Adipocyte (in vitro differentiated cells): ENCODE measurements around the gene UBE2E1.
"Not testable (repeated sequence)": the region's sequence is repeated elsewhere in the genome, so short reads cannot be mapped to it uniquely, and the experiment has no call there.

Experiments
- DNase-seq: peaks from one replicate; pipeline ENCODE4 v3.0.0-alpha.2; 2015; ENCODE audit warnings: low read depth
- H3K27me3 ChIP-seq: replicated peaks from 2 replicates; pipeline ENCODE4 v1.7.0; 2013; ENCODE audit warnings: mild to moderate bottlenecking, low read length, moderate library complexity; ENCODE audit not compliant: control insufficient read depth, insufficient read depth
- H3K36me3 ChIP-seq: 2 replicates; pipeline ENCODE4 v1.7.0; 2013; ENCODE audit warnings: low read length, mild to moderate bottlenecking, moderate library complexity; ENCODE audit not compliant: control insufficient read depth, insufficient read depth, severe bottlenecking
- H3K4me1 ChIP-seq: 2 replicates; pipeline ENCODE4 v1.7.0; 2013; ENCODE audit warnings: mild to moderate bottlenecking, low read length, moderate library complexity; ENCODE audit not compliant: control insufficient read depth, insufficient read depth
- H3K4me3 ChIP-seq: 2 replicates; pipeline ENCODE4 v1.7.0; 2013; ENCODE audit warnings: mild to moderate bottlenecking, low read length, moderate library complexity
- H3K9ac ChIP-seq: 2 replicates; pipeline ENCODE4 v1.7.0; 2013; ENCODE audit warnings: mild to moderate bottlenecking, low read length, moderate library complexity
- H3K9me3 ChIP-seq: 2 replicates; pipeline ENCODE4 v1.7.0; 2013; ENCODE audit warnings: mild to moderate bottlenecking, low read length, moderate library complexity; ENCODE audit not compliant: control insufficient read depth

The UBE2E1 gene

DNA sequence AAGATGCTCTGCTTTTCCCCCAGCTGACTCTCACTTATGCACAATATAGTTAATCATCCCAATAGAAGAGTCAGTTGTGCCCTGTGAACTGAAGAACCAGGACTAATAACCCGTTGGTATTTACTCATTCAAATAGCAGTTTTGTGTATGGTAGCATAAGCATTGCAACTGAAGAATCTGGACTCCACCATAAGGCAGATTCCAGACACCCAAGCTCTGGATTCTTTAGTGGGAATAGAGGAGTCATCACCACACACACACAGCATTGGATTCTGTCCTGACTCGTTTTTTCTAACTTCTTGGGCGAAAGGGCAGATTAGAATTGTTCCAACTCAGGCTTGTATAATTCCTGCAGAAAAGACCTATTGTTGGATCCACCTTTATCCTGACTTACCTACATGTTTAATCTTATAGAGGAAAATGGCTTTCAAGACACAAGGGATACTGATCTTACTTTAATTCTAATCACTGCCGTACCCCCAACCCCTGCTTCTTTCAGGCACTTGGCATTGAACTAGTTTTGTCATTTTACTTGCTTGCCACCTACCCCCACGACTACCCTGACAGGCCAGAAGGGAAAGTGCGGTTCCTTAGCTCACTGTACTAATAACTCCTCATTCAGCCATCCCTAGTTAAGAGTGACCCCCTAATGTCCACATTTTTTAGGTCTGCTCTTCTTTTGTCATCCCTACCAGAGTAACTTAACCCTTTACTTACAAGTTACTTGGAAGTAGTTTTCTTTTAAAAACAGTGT, 68.8 kb downstream of the UBE2E1 start:
- Histone ChIP-seq H3K9ac (peak overlapping the region; percentile 9), H3K36me3 (no peaks in the 10 kb centered on the region), H3K4me1 (peaks cover 47% of the 10 kb centered on the region), H3K27me3 (no peaks in the 10 kb centered on the region), H3K9me3 (no peaks in the 10 kb centered on the region), H3K4me3 (peak overlapping the region; percentile 67)
- DNase-seq, result peak; percentile 55

DNA sequence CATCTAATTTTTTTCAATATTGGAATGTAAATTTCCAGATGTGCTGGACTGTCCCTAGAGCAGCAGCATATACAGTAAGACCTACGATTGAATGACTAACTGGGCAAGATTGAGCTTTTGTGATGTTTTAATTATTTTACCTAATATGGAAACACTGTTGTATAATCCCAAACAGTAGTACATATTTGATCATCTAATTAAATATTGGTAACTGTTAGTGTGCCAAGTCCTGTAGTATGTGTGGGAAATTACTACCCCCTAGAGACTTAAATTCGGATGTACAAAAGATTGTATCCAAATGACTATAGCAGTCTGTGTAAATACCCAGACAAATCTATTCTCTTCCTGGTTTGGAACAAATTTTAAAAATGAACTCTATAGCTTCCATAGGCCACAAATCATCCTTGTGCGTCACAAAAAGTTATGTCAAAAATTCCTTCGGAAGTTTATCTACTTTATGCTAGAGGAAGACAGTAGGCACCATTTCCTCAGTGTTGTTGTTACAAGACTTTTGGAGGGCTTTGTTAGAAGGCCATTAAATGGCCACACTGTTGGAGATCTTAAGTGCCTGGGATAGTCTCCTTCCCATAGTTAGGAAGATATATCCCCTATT, 69.5 kb downstream of the UBE2E1 start:
- Histone ChIP-seq H3K27me3 (no peaks in the 10 kb centered on the region), H3K36me3 (no peaks in the 10 kb centered on the region), H3K4me1 (peaks cover 43% of the 10 kb centered on the region), H3K9me3 (no peaks in the 10 kb centered on the region), H3K4me3 (no peak overlapping the region), H3K9ac (no peak overlapping the region)
- no peak for DNase-seq

DNA sequence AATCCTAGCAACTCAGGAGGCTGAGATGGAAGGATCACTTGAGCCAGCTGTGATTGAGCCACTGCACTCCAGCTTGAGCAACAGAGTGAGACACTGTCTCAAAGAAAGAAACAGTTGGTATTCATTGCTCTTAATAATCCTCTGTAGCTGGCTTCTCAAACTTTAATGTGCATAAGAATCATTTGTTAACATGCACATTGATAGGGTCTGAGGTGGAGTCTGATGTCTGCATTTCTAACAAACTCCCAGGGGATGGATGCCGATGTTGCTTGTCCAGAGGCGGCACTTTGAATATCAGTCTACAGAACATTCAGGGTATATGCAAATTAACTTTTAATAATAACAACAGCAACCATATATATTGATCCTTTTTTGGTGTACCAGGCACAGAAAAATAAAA, 71.2 kb downstream of the UBE2E1 start:
- H3K4me1 ChIP-seq, result peaks cover 43% of the 10 kb centered on the region
- H3K9me3 ChIP-seq, result no peaks in the 10 kb centered on the region
- DNase-seq, result no peak
- peak overlapping the region; percentile 57 for H3K4me3 ChIP-seq
- H3K36me3 ChIP-seq, result no peaks in the 10 kb centered on the region
- peak overlapping the region; percentile 60 for H3K9ac ChIP-seq
- H3K27me3 ChIP-seq, result no peaks in the 10 kb centered on the region

DNA sequence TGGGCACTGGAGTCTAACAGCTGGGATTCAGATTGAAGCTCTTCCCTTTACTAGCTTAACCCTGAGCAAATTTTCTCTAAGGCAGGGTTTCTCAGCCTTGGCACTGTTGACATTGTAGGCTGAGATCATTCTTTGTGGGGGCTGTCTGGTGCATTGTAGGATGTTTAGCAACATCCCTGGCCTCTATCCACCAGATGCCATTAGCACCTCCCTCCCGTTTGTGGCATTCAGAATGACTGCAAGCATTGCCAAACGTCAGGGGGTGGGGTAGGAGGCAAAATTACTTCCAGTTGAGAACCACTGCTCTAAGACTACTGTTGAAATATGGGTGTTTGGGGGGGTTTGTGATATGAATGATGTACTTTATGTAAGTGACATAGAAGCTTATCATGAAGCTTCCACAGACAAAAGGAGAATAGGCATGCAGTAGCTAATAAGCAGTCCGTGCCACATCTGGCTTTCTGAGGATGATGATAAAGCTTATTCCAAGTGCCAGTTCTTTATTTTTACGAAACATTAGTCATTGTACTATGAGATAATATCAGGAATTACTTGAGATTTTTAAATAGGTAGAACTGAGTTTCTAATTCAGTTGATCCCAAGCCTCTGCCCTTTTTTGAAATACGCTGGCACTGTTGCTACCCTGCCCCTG, 71.7 kb downstream of the UBE2E1 start:
- peaks cover 5% of the 10 kb centered on the region for H3K36me3 ChIP-seq
- peaks cover 43% of the 10 kb centered on the region for H3K4me1 ChIP-seq
- peak overlapping the region; percentile 57 for H3K4me3 ChIP-seq
- DNase-seq, result peak; percentile 94
- H3K27me3 ChIP-seq, result no peaks in the 10 kb centered on the region
- H3K9ac ChIP-seq, result peak overlapping the region; percentile 60
- H3K9me3 ChIP-seq, result no peaks in the 10 kb centered on the region

DNA sequence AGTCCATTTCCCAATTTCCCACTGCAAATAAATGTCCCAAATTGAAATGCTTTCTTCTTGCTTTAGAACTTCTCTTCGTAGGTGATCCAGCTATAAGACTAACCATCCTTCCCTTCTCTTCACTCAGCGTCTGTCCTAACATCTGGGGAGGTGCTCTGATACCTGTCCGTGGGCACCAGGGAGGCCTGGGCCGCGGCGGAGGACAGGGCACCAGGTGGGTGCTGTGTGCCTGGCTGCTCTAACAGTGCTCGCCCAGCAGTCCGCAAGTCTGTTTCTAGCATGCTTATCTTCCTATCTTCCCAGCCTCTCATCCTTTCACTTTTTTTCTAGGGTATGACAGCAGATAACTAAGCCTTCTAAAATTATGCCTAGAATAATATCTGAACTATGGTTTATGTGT, 73.7 kb downstream of the UBE2E1 start:
- Histone ChIP-seq H3K36me3 (peaks cover 5% of the 10 kb centered on the region), H3K4me1 (peaks cover 33% of the 10 kb centered on the region), H3K27me3 (no peaks in the 10 kb centered on the region), H3K9me3 (no peaks in the 10 kb centered on the region), H3K9ac (no peak overlapping the region), H3K4me3 (no peak overlapping the region)
- DNase-seq, result no peak

DNA sequence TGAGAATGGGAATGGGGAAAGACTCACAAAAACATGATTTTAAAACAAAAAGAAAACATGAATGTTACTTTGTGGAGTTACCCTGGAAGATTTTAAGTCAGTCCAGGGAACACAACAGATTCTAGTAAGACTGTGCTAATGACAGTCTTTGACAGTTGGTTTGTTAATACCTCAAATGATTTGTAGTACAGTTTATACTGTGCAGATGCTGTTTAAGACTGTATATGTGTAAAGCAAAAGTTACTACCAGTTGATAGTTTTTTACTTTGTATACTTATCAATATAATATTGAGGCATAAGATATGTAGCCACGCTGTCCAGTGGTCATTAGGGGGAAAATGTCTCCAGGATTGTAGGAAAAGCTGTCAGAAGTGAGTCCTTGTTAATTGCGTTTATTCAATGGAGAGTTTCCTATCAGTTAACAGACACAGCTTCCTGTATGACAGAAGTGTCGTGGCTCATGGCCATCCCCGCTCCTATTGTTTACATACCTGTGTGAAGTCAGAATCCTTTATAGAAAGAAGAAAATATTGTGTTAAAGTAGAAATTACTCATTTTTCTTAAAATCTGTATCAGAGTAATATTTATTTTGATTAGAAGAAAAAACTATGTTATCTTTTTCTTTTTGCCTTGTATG, 75.1 kb downstream of the UBE2E1 start:
- H3K27me3 ChIP-seq, result no peaks in the 10 kb centered on the region
- peaks cover 5% of the 10 kb centered on the region for H3K36me3 ChIP-seq
- peaks cover 21% of the 10 kb centered on the region for H3K4me1 ChIP-seq
- no peaks in the 10 kb centered on the region for H3K9me3 ChIP-seq
- DNase-seq, result no peak
- H3K4me3 ChIP-seq, result no peak overlapping the region
- H3K9ac ChIP-seq, result no peak overlapping the region

DNA sequence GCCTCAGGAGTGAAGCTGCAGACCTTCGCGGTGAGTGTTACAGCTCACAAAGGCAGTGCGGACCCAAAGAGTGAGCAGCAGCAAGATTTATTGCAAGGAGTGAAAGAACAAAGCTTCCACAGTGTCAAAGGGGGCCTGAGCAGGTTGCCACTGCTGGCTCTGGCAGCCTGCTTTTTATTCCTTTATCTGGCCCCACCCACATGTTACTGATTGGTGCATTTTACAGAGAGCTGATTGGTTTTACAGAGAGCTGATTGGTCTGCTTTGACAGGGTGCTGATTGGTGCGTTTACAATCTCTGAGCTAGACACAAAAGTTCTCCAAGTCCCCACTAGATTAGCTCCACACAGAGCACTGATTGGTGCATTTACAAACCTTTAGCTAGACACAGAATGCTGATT, 76.2 kb downstream of the UBE2E1 start:
- not testable (repeated sequence) for H3K9ac ChIP-seq, DNase-seq, H3K27me3 ChIP-seq, H3K9me3 ChIP-seq, H3K4me3 ChIP-seq, H3K36me3 ChIP-seq
- peaks cover 12% of the 10 kb centered on the region for H3K4me1 ChIP-seq

DNA sequence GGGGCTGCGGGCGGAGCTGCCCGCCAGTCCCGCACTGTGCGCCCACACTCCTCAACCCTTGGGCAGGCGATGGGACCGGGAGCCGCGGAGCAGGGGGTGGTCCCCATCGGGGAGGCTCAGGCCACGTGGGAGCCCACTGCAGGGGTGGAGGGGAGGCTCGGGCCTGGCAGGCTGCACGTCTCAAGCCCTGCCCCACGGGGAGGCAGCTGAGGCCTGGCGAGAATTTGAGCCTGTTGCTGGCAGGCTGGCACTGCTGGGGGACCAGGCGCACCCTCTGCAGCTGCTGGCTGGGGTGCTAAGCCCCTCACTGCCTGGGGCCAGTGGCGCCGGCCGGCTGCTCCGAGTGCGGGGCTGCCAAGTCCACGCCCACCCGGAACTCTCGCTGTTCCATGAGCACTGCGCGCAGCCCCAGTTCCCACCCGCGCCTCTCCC, 76.7 kb downstream of the UBE2E1 start:
- Histone ChIP-seq H3K9me3 (no peaks in the 10 kb centered on the region), H3K4me3 (no peak overlapping the region), H3K9ac (no peak overlapping the region), H3K4me1 (peaks cover 7% of the 10 kb centered on the region), H3K27me3 (no peaks in the 10 kb centered on the region), H3K36me3 (peaks cover 5% of the 10 kb centered on the region)
- DNase-seq, result no peak

DNA sequence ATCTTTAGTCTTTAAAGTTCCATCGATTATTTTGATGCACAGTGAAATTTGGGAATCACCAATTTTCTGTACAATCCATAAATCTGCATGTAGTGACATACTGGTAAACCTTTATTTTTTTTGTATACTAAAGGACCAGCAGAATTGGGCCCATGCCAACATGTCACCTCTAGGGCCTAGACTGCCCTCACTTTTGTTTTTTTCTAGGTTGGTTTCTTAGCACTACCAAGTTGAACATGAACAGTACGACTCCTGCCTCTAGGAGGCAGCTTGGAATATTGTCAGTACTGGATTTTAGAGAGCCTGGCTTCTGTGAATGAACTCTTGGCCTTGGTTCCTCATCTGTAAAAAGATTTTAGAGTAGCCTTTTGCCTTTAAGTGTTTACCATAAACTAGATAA, 78.7 kb downstream of the UBE2E1 start:
- no peak for DNase-seq
- H3K9me3 ChIP-seq, result no peaks in the 10 kb centered on the region
- H3K4me3 ChIP-seq, result no peak overlapping the region
- no peak overlapping the region for H3K9ac ChIP-seq
- H3K27me3 ChIP-seq, result no peaks in the 10 kb centered on the region
- H3K4me1 ChIP-seq, result no peaks in the 10 kb centered on the region
- peaks cover 8% of the 10 kb centered on the region for H3K36me3 ChIP-seq

DNA sequence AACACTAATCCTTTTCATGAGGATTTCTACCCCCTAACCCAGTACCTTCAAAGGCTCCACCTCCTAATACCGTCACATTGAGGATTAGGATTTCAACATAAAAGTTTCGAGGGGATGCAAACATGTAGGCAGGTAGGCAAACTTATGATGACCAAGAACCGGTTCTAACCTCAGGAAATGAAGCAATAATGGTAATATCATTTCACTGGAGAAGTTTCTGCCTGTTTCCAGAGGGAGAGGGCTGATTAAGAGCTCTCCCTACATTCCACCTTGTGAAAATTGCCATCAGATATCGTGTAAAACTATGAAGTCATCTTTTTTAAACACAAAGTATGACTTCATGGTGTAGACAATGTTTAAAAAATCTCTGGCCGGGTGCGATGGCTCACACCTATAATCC, 79.5 kb downstream of the UBE2E1 start:
- peaks cover 15% of the 10 kb centered on the region for H3K36me3 ChIP-seq
- no peaks in the 10 kb centered on the region for H3K4me1 ChIP-seq
- no peaks in the 10 kb centered on the region for H3K9me3 ChIP-seq
- no peaks in the 10 kb centered on the region for H3K27me3 ChIP-seq
- no peak overlapping the region for H3K4me3 ChIP-seq
- no peak for DNase-seq
- H3K9ac ChIP-seq, result no peak overlapping the region

DNA sequence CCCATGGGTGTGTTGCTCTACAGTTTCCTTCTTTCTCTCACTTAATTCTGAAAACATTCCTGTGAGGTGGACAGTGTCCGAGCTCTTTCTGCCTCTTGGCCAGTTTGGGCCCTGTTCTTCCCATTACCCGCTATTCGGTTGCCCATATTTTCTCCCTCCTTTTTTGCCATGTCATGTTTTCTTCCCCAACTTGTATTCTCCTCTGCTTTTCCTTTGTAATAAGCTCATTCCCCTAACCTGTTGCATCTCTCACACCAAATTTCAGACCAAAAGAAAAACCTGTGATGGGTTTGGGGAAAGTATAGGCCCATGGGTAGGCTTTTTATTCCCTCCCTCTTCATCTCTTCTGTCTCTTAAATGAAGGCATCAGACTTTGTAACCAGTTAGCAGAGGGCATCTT, 80.6 kb downstream of the UBE2E1 start:
- Histone ChIP-seq H3K36me3 (peaks cover 26% of the 10 kb centered on the region), H3K9me3 (no peaks in the 10 kb centered on the region), H3K4me1 (no peaks in the 10 kb centered on the region), H3K27me3 (no peaks in the 10 kb centered on the region), H3K9ac (no peak overlapping the region), H3K4me3 (no peak overlapping the region)
- no peak for DNase-seq
